NOMO-1 treated with dmso at 0.1 percent for 144 hours (cell line): Measurements from ENCODE around the gene KCNH6.

Experiments used
- DNase-seq: peaks from one replicate; lab custom pipeline; 2025; ENCODE audit not compliant: unreplicated experiment; lab: John Stamatoyannopoulos, UW

Gene KCNH6

DNA sequence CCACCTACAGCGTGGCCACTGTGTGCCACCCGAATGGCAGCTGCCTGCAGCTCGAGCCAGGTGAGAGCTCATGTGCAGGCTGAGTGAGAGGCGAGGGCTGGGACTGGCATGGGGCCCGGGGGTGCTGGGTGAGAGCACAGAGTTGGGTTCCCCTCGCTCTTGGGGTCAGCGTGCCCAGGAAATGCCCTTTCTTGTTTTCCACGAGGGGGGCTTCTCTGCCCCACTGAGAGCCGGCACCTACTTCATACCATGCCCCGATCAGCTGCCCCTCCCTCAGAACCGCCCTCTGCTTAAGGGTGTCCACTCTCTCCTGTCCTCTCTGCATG lies 36.2 kb upstream of the KCNH6 start:
- no peak for DNase-seq

DNA sequence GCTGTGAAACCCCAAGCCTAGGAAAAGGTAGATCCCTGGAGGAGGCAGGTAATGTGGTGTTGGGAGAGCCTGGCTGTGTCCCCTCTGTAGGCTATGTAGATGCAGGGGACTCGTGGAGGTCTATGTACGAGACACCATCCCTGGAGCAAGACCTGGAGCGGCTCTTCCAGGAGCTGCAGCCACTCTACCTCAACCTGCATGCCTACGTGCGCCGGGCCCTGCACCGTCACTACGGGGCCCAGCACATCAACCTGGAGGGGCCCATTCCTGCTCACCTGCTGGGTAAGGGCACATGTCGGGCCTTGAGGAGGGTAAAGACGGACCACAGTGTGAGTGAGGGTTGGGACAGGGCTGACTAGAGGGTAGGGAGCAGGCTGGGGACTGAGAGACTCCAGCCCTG lies 34.3 kb upstream of the KCNH6 start:
- no peak for DNase-seq

GRCh38 chr17:63489291-63489690 lies 33.9 kb upstream of the KCNH6 start:
- no peak for DNase-seq

DNA sequence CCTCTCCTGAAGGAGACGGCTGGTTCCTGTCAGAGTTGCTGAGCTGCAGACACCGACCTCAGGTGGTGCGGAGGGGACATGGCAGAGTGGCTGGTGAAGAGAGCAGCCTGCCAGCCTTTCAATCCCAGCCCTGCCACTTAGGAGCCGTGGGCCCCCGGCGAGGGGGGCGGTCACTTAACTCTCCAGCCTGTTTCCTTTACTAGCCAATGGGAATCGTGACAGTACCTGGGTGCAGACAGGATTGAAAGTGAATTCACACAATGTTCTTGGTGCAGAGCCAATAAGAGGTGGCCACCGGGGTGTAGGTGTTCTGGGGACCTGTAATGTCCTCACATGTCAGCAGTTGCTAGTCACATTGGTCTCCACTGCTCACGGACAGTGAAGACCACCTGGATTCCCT lies 32.8 kb upstream of the KCNH6 start:
- DNase-seq: no peak

- no peak for DNase-seq
Measured at GRCh38 chr17:63490858-63491400, 32.2 kb upstream of the KCNH6 start.

- DNase-seq: no peak
Measured at GRCh38 chr17:63491413-63491812, 31.7 kb upstream of the KCNH6 start.

DNA sequence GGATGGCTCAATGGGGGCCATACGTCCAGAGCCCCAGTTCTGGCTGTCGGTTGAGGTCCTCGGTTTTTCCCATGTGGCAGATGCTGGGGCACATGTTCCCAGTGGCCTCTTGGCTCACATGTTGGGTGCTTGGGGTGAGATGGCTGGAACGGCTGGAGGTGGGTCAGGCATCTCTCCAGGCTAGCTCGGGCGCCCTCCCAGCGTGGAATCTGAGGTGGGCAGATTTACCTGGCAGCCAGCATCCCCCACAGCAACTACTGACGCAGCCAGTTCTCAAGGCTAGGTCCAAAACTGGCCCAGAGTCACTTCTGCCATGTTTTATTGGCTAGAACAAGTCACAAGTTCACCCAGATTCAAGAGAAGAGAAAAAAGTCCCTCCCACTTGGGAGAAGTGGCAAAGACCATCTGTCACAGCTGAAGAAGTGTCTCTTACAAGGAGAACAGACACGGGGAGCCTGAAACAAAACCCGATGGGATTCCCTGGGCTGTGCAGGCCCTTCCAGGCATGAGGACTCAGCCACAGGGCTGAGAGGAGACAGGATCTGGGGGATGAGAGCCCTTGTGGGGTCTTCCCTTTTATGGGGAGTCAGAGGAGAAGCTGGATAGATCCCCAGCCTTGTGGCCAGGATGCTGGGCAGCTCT lies 31.1 kb upstream of the KCNH6 start:
- no peak for DNase-seq

DNA sequence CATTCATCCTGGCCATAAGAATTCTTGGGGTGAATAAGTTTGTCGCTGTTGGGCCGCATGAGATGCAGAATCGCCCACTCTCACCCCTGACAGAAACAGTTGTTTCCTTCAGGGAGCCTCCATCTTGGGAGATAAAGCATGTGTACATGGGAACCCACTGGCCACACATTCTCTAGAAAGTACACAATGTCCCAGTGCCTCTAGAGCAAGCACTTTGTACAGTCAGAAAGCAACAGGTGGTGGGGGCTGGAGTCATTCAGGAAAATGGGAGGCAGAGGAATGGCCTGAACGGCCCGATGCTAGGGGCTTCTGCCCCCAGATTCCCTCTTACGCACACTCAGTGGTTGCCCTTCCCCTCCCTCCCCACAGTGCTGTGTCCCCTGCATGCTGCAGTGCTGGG lies 30.2 kb upstream of the KCNH6 start:
- DNase-seq: no peak

DNA sequence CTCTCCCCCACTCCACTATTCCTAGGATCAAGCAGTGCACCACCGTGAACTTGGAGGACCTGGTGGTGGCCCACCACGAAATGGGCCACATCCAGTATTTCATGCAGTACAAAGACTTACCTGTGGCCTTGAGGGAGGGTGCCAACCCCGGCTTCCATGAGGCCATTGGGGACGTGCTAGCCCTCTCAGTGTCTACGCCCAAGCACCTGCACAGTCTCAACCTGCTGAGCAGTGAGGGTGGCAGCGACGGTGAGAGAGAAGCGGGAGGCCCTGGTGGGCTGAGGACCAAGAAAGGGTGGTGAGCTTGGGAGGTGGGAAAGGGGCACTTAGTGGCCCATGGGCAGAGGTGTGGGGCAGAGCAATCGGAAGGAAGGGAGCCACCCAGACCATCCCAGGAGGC lies 29.7 kb upstream of the KCNH6 start:
- DNase-seq: no peak

GRCh38 chr17:63494300-63494928 lies 28.7 kb upstream of the KCNH6 start:
- DNase-seq: no peak

GRCh38 chr17:63495491-63495890 lies 27.7 kb upstream of the KCNH6 start:
- DNase-seq: no peak

- DNase-seq: no peak
Measured at GRCh38 chr17:63496177-63496576, 27.0 kb upstream of the KCNH6 start.

- DNase-seq: no peak
Measured at GRCh38 chr17:63496663-63497400, 26.3 kb upstream of the KCNH6 start.

- DNase-seq: no peak
Measured at GRCh38 chr17:63497708-63498483, 25.3 kb upstream of the KCNH6 start.

GRCh38 chr17:63498626-63499195 lies 24.4 kb upstream of the KCNH6 start:
- DNase-seq: no peak

DNA sequence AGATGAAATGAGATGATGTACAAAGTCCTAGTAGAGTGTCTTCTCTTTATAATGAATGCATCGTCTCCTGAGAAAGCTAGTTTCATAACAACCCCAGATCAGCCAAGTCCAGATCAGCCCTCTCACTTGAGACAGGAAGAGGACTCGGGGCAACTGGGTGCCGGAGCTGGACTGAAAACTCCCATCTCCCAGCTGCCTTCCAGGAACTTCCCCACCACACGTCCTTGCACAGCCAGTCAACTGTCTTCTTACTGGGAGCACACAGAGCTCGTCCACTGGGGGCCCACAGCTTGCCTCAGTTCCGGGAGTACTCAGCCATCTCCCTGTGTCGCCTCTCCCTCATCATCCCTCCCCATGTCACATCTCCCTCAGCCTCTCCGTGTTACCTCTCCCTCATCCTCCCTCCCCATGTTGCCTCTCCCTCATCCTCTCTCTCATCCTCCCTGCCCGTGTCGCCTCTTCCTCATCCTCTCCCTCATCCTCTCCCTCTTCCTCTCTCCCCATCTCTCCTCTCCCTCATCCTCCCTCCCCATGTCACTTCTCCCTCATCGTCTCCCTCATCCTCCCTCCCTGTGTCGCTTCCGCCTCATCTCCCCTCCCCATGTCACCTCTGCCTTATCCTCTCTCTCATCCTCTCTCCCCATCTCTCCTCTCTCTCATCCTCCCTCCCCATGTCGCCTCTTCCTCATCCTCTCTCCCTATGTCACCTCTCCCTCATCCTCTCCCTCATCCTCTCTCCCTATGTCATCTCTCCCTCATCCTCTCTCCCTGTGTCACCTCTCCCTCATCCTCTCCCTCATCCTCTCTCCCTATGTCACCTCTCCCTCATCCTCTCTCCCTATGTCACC lies 22.4 kb upstream of the KCNH6 start:
- DNase-seq: no peak

GRCh38 chr17:63503341-63503705 lies 19.8 kb upstream of the KCNH6 start:
- DNase-seq: no peak

GRCh38 chr17:63504261-63504660 lies 18.9 kb upstream of the KCNH6 start:
- no peak for DNase-seq

DNA sequence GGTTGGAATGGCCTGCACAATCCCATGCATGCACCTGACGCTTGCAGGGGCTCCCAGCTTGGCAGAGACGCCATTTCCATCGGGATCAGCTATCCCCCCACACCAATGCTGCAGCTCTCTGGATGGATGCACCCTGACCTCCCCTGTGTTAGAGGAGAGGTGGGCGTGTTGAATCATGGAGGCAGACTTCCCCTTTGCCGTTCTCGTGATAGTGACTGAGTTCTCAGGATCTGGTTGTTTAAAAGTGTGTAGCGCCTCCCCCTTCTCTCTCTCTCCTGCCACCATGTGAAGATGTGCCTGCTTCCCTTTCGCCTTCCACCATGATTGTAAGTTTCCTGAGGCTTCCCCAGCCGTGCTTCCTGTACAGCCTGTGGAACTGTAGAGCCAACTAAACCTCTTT lies 17.8 kb upstream of the KCNH6 start:
- no peak for DNase-seq

DNA sequence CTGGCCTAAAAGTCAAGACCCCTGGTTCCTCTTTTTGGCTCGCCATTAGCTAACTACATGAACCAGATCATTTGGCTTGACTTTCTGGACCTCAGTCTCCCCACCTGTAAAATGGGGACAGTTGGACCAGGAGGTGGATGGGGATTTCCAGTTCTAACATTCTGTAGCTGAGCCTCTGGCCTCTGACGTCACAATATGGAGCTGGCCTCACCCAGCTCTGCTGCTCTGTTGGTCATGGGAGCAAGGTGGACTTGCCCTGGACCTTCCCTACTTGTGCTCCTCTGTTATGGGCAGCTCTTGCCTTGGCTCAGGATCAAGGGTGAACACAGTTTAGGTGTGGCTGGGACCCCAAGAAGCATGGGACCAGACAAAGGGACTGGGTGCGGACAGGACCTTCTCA lies 16.5 kb upstream of the KCNH6 start:
- no peak for DNase-seq
